HL-60 (cell line): ENCODE data around the gene PTGER2.
A peak's percentile ranks its signal among the peaks of the same experiment; 100 is the strongest.

Experiments
- DNase-seq, 2 experiments: peaks; one replicate each; pipeline ENCODE4 v3.0.0-alpha.2; 2010 to 2020; ENCODE audit warnings: low read depth in 1 of 2, low spot score in 1 of 2
- H3K27ac ChIP-seq: fragments of 250-450 bp; sonication (Bioruptor Pico); replicated peaks from 2 replicates; pipeline ENCODE4 v1.5.1; 2020; ENCODE audit warnings: mild to moderate bottlenecking, moderate library complexity
- H3K27me3 ChIP-seq: fragments of 250-450 bp; sonication (Bioruptor Pico); 2 replicates; pipeline ENCODE4 v1.5.1; 2021; ENCODE audit warnings: mild to moderate bottlenecking, moderate library complexity; ENCODE audit not compliant: insufficient read depth, poor library complexity, severe bottlenecking
- H3K4me3 ChIP-seq: replicated peaks from 2 replicates; pipeline ENCODE4 v1.5.1; 2011; ENCODE audit warnings: mild to moderate bottlenecking, control low read depth, low read length; ENCODE audit not compliant: insufficient read depth
- GABPA ChIP-seq: IDR thresholded peaks from 2 replicates; pipeline ENCODE4 v1.6.1; 2012; ENCODE audit warnings: low read depth
- POLR2AphosphoS5 ChIP-seq: IDR thresholded peaks from 2 replicates; pipeline ENCODE4 v1.6.1; 2012; ENCODE audit warnings: low read depth
- SPI1 ChIP-seq: IDR thresholded peaks from 2 replicates; pipeline ENCODE4 v1.6.1; 2012; ENCODE audit warnings: low read depth, mild to moderate bottlenecking, borderline replicate concordance
- TF ChIP-seq, protein P1 (sequence below): IDR thresholded peaks from 2 replicates; pipeline ENCODE4 v1.6.1; 2012; ENCODE audit warnings: low read depth; ENCODE audit not compliant: insufficient replicate concordance
- TF ChIP-seq, protein P2 (sequence below): IDR thresholded peaks from one replicate; pipeline ENCODE4 v1.5.1; 2011; ENCODE audit warnings: low read length, control low read depth, inconsistent platforms; ENCODE audit not compliant: insufficient read depth

Gene PTGER2

DNA sequence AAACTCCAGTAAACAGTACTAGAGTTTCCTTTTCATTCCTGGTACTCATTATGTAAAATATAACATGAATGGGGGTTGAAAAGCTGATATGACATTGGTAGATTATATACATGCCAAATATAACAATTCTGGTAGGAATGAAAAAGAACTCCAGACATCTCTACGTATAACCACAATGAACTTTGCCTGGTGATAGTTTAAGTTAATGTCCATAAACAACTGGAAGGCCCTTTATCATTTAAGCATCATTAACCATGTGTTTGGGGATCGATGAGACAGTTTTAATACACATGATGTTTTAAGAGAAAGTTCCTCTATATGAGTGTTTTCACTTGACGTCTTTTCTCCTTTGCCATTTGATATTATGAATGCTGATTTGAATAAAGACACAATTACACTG, 5.8 kb downstream of the PTGER2 start:
- no peaks in the 10 kb centered on the region for H3K27me3 ChIP-seq
- H3K27ac ChIP-seq: no peak overlapping the region
- TF ChIP-seq, protein P1, sequence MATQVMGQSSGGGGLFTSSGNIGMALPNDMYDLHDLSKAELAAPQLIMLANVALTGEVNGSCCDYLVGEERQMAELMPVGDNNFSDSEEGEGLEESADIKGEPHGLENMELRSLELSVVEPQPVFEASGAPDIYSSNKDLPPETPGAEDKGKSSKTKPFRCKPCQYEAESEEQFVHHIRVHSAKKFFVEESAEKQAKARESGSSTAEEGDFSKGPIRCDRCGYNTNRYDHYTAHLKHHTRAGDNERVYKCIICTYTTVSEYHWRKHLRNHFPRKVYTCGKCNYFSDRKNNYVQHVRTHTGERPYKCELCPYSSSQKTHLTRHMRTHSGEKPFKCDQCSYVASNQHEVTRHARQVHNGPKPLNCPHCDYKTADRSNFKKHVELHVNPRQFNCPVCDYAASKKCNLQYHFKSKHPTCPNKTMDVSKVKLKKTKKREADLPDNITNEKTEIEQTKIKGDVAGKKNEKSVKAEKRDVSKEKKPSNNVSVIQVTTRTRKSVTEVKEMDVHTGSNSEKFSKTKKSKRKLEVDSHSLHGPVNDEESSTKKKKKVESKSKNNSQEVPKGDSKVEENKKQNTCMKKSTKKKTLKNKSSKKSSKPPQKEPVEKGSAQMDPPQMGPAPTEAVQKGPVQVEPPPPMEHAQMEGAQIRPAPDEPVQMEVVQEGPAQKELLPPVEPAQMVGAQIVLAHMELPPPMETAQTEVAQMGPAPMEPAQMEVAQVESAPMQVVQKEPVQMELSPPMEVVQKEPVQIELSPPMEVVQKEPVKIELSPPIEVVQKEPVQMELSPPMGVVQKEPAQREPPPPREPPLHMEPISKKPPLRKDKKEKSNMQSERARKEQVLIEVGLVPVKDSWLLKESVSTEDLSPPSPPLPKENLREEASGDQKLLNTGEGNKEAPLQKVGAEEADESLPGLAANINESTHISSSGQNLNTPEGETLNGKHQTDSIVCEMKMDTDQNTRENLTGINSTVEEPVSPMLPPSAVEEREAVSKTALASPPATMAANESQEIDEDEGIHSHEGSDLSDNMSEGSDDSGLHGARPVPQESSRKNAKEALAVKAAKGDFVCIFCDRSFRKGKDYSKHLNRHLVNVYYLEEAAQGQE: no peak
- TF ChIP-seq SPI1: no peak
- TF ChIP-seq, protein P2, sequence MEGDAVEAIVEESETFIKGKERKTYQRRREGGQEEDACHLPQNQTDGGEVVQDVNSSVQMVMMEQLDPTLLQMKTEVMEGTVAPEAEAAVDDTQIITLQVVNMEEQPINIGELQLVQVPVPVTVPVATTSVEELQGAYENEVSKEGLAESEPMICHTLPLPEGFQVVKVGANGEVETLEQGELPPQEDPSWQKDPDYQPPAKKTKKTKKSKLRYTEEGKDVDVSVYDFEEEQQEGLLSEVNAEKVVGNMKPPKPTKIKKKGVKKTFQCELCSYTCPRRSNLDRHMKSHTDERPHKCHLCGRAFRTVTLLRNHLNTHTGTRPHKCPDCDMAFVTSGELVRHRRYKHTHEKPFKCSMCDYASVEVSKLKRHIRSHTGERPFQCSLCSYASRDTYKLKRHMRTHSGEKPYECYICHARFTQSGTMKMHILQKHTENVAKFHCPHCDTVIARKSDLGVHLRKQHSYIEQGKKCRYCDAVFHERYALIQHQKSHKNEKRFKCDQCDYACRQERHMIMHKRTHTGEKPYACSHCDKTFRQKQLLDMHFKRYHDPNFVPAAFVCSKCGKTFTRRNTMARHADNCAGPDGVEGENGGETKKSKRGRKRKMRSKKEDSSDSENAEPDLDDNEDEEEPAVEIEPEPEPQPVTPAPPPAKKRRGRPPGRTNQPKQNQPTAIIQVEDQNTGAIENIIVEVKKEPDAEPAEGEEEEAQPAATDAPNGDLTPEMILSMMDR: no peak
- no peak for TF ChIP-seq POLR2AphosphoS5
- no peak for TF ChIP-seq GABPA
- no peak for DNase-seq
- no peak overlapping the region for H3K4me3 ChIP-seq

DNA sequence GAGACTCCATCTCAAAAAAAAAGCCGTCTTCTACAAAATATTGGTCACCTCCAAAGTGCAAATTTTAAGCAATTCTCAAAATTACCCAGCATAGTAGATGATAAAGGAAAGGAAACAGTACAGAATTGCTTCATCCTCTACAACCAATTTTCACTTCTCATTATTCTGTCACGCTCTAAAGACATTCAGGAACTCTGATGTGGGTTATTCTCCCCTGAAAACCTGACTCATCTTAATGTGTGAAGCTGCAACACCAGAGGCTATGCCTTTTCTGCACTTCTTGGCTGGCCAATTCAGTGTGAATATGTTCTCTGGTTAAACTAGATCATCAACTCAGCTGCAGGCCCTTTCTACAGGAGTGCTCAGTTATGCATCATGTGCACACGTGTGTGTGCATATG, 11.0 kb downstream of the PTGER2 start:
- DNase-seq: peak; percentile 72 to 75
- Histone ChIP-seq H3K4me3 (no peak overlapping the region), H3K27me3 (no peaks in the 10 kb centered on the region), H3K27ac (peak overlapping the region; percentile 56)
- TF ChIP-seq, protein P2: no peak
- TF ChIP-seq, protein P1: no peak
- TF ChIP-seq GABPA (no peak), POLR2AphosphoS5 (no peak), SPI1 (peak; percentile 71; the same call in 1 of the 2 replicates)

DNA sequence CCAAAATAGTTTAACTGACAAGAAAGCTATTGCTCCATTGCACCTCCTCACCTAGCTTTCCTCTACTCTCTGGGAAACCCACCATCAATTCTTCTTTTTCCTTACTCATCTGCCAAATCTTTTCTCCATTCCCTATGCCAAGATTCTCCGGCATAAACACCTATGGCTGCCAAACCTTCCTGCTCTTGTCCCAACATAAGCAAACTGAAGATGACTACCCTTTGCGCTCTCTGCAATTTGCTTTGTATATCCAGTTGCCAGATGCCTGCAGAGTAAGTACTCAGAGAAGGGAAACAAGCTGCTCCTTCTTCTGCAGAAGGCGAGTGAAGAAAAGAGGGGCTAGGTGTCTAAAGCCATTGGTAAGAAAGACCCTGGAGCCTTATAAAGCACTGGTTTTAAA, 11.5 kb downstream of the PTGER2 start:
- H3K4me3 ChIP-seq: no peak overlapping the region
- TF ChIP-seq SPI1 (no peak), GABPA (no peak), POLR2AphosphoS5 (no peak)
- TF ChIP-seq, protein P2: no peak
- TF ChIP-seq, protein P1: no peak
- H3K27me3 ChIP-seq: no peaks in the 10 kb centered on the region
- H3K27ac ChIP-seq: no peak overlapping the region
- no peak for DNase-seq
